HG03571 (cell line): ENCODE measurements around the gene PBXIP1.

Experiments
- ATAC-seq: cut with Tn5 transposase; IDR thresholded peaks from one replicate; pipeline ENCODE4 v1.9.1; 2021; ENCODE audit not compliant: unreplicated experiment

The PBXIP1 gene

DNA sequence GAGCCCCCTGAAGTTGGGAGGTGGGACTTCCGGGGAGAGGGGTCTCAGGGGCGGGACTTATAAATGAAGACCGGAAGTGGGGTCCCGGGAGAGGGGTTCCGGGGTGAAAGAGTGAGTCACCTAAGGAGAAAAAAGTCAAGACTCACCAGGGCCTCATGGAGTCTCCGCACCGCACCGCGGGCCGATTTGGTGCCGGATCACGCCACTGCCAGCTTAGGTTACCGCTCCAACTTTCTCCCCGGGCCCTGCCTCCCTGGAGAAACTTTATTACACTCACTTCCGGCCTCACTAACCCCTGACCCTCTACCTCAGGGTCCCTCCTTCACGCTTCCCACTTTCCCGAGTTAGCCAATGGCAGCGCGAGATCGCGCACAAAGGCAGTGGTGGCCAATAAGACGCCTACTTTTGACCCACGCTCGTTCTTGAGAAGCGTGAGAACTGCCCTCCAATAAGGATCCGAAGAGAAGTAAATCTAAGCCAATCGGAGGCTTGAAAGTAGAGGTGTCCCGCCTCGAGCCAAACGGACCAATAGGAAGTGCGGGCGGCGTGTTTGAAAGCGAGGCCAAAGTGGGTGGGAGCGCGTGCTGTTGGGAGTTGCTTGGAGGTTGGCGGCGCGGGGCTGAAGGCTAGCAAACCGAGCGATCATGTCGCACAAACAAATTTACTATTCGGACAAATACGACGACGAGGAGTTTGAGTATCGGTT lies 18.4 kb upstream of the PBXIP1 start, which contains the start of gene CKS1B:
Gene CKS1B (plus strand): TSS at position 580 of the 706 bp plus-strand sequence. CDS start 65 bp downstream, at position 645.
- peak; percentile 68 for ATAC-seq

DNA sequence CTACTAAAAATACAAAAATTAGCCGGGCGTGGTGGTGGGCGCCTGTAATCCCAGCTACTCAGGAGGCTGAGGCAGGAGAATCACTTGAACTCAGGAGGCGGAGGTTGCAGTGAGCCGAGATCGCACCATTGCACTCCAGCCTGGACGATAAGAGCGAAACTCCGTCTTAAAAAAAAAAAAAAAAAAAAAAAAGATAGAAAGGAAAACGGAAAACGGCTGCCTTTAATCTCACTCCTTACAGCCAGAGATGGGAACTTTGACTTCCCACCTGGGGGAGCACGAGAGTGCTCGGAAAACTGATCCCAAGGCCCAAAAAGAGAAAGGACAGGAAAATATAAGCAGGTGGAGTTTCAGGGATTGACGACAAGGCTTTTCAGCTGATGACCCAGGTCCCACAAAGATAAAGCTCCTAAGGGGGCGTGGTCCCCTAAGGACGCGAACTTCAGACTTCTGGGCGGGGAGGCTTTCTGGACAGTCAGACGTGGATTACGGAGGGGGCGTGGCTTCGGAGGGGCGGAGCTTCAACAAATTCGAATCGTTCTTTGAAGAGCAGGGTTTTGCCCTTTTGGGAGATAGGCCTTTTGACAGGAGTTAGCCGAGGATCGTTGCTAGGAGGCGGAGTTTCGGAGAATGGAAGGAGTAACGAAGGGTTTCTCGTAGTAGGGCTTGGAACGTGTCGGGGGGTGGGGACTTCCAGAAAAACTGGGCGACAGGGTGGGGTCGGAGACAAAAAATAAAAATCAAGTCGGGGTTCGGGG lies 17.6 kb upstream of the PBXIP1 start:
- no peak for ATAC-seq

DNA sequence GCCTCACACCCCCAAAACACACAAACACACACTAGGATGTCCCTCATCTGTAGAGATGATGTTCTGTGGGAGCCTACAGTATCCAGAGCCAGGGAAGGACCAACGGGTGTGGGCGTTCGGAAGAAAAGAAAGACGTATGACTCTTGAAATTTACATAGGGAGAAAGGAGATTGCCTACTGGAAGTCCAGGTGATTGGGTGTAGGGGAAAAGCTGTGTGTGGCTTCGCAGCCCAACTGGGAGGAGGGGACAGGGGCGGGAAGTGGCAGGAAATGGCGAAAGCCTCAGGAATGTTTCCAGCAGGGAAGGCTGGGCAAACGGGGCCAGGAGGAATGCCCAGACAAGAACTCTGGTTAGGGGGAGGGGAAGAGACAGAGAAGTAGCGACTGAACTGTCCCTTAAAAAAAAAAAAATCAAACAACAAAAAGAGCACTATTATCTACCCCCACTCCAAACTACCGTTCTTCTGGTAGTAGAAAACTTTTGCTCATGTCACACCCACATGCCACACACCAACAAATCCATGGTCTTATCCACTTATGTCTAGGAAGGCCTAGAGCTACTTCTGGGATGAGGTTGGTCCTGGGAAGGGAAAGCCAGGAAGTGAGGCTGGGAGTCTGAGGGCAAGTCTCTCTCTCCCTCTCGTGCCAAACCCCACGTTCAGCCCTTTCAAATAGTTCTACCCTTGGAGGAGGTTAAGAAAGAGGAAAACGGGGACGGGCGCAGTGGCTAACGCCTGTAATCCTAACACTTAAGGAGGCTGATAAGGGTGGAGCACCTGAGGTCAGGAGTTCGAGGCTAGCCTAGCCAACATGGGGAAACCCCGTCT lies 16.8 kb upstream of the PBXIP1 start:
- ATAC-seq: no peak

DNA sequence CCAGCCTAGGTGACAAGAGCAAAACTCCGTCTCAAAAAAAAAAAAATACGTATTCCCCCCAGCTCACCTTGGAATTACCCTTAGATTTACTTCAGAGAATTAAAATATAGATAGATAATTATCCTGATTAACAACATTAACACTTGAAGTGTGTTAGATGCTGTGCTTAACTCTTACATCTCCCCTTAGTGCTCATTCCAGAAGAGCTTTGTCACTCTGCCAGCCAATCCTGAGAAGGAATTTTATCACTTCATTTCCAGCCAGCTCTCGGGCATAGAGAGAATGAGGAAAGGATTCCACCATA lies 16.3 kb upstream of the PBXIP1 start:
- no peak for ATAC-seq

DNA sequence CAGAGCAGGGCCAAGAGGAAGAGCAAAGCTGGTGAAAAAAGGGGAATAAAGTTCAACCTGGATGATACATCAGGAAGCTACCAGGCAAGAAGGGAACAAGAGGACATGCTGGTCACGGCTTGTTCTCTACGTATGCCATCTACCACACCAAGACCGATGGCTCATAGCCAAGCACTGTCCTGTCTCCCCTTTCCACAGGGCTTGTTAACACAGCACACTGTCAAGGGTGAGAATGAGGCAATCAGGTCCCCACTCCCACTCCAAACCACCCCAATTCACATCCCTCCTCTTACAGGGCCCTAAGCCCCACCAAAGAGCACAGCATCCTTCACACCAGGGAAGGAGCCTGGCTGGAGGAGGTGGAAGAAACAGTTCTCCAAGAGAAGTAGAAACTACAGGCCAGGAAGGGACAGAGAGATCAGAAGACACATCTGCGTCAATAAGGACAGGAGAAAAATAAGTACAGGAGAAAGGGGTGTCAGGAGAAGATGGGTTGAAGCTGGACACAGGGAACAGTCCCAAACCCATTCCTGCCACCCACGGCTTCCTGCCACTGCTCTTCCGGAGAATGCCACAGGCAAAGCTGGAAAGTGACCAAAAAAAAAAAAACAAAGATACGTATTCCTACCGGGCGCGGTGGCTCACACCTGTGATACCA lies 15.6 kb upstream of the PBXIP1 start:
- no peak for ATAC-seq

DNA sequence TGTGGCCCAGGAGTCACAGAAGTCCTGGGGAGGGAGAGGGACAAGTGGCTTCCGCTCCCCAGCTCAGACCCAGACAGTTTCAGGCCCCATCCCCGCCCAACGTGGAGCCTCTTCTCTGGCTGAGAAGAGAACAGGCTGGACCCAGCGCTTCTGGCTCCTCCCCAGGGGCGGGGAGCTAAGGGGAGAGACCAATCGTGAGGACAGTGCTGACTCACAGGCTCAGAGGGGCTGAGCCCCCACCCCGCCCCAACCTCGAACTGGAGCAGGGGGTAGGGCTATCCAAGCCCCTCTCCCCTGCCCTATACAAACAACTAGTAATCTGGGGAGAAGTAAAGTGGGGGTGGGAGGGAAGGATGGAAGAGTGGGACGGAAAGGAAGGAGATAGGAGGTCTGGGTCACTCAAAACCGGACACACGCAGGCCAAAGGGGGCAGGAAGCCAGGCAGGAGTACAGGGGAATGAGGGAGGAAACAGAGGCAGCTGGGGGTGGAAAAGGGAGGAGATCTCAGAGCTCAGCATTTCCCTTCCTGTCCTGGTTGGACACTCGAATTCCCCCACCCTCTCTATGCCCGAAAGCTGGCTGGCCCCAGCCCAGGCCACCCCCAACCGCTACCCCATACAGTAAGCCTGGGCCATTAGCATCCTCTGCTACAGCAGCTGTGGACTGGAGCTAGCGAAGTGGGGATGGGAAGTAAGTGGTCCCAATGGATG lies 14.9 kb upstream of the PBXIP1 start, which contains the start of gene SHC1:
Gene SHC1 (minus strand): TSS at position 117 of the 710 bp plus-strand sequence. CDS start 221 bp downstream, outside the sequence.
- no peak for ATAC-seq

DNA sequence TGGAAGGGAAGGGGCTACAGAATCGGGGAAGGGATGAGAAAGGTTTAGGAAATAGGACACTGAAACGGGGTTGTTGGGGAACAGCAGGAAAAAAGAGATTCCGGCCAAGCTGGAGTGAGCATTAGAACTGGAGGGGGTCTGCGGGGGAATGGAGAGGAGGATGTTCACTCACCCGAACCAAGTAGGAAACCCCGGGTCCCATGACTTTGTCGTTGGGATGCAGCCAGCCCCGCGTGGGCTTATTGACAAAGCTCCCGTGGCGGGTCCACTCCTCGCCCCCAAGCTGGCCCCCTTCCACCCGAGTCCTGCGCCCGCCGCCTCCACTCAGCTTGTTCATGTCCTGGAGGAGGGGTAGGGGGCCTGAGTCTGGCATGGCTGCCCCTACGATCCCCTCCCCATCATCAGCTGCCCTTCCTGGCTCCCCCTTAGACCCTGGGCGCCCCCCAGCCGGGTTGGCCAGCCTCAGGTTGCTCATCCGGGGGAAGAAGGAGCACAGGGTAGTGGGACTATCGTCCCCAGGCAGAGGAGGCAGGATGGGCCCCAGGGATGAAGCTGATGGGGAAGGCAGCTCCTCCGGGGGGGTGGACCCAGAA lies 14.1 kb upstream of the PBXIP1 start:
- no peak for ATAC-seq

DNA sequence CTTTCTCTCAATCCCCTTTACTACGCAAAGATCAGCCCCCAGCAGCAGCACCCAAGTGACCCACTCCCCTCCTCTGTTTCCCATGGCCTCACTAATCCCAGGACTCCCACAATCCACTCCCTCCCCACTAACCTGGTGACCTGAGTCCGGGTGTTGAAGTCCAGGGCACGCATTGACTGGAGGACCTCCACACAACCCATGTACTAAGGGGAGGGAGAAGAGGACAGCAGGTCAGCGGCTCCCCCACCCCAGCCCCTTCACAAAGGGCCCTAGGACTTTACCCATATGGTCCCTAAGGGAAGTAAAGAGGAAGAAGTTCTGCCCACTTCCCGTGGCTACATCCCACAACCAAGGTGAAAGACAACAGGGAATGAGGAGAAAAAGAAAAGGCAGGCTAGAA lies 13.3 kb upstream of the PBXIP1 start:
- no peak for ATAC-seq

DNA sequence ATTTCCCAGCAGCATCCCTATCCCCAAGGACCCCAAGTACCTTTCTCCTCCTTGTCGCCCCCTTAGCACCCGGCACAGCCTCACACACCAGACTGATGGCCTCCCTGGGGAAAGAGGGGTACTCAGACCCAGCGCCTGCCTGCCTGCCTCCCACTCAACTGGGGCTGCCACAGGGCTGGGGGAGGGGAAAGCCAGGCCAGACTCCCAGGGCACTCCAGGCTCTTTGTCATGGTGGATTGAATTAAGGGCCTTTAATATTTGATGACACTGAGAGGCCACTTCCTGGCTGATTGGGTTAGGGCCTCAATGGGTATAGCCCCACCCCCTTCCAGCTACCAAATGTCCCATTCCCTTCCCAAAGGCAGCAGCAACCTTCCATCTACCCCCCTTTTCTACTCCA lies 12.8 kb upstream of the PBXIP1 start:
- ATAC-seq: no peak

DNA sequence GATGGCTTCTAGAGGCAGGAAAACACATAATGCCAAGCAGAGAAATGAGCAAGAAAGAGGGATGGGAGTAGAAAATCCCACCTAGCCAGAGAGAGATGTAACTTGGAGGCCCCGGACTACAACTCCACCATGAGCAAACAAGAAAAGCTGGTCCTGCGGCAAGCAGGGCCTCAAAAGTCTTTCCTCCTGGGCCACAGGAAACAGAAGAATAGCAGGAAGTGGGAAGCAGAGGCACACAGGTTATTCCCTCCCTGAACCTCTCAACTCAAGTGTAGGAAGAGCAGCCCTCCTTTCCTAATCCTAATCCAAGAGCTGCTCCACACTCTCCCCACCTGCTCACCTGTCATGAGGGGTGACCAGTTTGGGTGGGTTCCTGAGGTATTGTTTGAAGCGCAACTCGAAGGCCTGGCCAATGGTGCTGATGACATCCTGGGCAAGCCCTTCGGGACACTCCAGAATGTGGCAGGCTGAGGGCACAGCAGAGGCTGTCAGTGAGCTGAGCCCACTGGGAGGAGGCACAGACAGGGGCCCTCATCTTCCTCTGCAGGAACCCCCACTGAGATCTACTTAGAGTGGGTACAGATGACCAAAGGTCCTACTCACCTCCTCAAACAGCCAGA lies 11.5 kb upstream of the PBXIP1 start:
- no peak for ATAC-seq

DNA sequence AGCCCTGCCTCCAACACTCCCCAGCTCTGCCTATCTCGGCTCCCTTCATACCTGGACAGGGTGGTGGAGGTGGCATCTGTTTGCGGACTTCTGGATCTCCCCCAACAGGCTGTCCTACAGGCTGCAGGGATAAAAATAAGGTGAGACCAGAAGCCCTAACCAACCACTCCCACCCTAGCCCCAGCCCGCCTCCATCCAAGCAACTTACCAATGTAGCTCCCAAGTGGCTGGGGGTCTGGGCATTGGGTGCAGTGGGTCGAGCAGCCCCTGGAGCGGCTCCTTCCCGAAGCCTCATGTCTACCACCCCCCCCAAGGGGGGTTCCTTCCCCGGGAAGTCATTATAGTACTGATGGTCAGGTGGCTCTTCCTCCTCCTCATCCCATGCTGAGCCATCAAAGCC lies 10.2 kb upstream of the PBXIP1 start:
- ATAC-seq: no peak

DNA sequence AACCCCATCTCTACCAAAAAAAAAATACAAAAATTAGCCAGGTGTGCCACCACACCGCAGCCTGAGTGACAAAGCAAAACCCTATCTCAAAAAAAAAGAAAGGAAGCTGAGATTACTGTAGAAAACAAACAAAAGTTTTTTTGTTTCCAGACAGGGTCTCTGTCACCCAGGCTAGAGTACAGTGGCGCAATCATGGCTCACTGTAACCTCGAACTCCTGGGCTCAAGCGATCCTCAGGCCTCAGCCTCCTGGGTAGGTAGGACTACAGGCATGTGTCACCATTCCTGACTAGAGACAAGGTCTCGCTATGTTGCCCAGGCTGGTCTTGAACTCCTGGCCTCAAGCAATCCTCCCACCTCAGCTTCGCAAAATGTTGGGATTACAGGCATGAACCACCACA lies 8.5 kb upstream of the PBXIP1 start:
- ATAC-seq: no peak

DNA sequence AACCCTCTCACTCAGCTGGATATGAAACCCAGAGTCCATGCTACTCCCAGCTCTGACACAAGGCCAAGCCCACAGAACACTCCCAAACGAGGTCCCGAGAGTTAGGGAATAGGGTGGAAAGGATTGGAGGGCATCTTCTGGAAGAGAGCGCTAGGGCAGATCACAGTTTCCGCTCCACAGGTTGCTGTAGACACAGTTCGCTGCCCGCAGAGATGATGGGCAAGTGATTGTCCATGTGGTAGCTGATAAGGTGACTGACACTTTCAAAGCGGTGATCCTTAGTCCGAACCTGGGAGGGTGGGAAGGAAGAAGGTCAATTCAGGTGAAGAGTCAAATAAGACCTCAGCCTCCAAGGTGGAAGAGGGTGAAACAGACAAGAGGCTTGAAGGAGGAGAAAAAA lies 7.7 kb upstream of the PBXIP1 start:
- ATAC-seq: no peak

DNA sequence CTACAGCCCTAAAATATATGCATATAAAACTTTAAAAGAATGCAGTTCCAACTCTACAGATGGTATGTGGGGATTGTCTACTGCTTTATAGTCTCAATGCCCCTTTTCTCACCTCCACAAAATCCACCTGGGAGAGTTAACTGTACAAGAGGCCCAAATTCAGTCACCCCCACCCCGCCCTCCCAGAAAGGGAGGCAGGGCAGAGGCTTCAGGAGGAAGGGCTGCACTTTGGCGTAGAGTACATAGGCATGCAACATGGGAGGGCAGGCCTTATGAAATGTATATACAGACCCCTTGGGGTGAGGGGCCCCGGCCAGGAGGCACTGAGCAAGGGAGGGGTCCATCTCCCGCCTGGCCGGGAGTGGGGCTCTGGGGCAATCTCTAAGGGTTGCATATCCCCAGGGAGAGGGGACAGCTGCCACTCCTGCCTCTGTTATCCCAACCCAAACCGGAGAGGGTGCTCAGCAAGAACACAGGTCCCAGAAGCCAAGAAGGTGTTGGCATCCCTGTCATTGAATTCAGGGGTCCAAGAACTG lies 7.0 kb upstream of the PBXIP1 start:
- no peak for ATAC-seq

DNA sequence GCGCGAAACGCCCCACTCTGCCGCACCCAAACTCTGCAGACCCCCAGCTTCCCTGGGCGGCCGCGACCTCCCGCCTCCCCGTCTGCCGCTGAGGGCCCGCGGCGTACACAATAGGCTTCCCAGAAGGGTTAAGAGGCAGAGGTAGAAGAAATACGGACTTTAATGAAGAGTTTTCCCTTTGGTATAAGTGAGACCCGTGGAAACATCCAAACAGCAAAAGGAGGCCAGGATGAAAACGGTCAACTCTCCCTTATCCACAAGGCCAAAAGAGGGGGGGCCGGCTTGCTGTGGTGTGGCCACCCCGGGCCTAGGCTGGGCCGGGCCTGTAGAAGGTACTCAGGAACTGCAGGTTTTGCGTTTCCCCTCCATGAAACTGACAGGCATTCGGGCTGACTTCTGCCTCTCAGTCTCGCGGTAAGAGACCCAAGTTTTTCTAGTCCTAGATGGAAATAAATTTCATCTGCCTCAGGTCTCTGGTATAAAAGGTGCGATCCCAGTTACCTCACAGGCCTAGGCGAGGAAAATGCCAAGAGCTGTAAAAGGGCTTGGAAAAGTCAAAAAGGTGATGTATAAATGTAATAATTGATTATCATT lies 6.4 kb upstream of the PBXIP1 start:
- no peak for ATAC-seq

DNA sequence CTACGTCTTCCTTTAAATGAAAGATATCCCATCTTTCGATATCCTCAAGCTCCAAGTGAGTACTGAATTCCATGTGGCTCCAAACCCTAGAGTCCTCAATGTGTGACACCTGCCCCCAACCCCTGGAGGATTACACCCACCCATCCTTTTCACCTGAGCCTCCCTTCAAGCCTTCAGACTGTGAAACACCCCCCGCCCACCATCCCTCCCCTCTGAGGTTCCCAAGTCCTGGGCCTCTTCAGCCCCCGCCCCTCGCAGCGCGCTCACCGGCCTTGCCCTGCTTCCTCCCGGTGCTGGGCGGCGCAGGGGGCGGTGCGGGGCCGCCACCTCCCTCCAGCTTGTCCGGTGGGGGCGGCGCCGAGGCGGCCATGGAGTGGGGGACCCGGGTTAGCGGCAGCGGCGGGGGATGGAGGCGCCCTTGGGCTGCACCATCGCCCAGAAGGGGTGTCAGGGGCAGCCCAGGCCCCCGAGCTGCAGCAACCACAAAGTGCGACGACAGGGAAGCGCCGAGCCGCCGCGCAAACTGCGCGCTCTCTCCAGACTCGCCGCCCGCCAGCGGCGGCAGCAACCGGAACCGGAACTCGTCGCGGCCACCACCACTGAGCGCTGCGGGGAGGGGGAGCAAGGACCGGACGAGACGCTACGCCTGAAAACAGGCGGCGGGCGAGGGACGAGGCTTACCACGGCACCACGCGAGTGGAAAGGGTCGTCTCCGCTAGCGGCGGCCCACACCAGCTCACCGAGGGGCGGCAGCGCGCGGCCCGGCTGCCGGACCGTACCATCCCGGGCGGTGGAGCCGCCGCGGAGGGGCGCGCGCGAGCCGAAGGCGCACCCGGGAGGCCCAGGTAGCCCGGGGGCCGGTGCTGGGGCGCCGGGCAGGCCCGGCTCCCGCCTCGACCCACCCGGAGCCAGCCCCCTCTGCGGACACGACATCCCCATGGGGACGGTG lies 5.6 kb upstream of the PBXIP1 start, which contains the start of gene PYGO2:
Gene PYGO2 (minus strand): TSS at position 576 of the 949 bp plus-strand sequence. CDS start 206 bp downstream, at position 370.
- ATAC-seq: peak; percentile 71

DNA sequence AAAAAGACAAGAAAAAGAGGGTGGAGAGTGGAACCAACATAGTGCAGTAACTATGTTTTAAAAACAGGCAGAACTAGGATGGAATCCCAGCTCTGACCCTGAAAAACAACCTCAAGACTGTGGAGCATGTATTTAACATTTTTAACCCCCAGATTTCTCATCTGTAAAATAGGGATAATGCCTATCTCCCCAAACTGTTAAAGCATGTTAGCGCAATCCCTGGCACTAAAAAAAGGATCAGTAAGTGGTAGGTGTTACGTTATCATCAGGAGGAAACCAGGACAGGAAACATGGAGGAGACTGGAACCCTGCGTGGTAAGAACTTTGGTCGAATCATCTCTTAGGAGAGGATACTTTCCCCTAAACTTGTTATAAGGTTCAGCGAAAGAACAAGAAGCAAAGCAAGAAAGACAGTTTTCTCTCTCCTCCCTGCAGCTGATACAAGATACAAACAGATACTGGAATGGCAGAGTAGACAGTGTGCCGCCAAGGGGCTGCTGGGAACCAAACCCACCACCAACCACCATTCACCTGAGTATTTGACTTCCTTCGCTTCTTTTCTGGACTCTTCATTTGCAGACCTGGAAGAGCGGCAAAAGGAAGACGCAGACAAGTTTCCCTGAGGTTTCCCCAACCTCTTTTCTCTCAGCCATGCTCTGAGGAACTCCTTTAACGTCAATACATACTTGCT lies 4.7 kb upstream of the PBXIP1 start:
- no peak for ATAC-seq
